MCF 10A (cell line): ENCODE results near the gene CDC5L. TPM values are rescaled to one million over a fixed set of nuclear protein-coding genes. Genes with fewer than 3 reads are reported as not detected.

ENCODE experiments used
- BruUV-seq: library from RNA; stranded (reverse); fragments of 400-500 nt; replicated peaks from 2 replicates; lab custom pipeline; 2021; lab: Mats Ljungman, UMichigan
- CTCF ChIA-PET: fragments of 300-600 bp; sonication (Branson Sonifier 250); formaldehyde crosslinking; extraction: SDS; loops from one replicate; lab custom pipeline; 2021; ENCODE audit warnings: antibody characterized with exemption, inconsistent platforms; lab: Yijun Ruan, JAX
- POLR2A ChIA-PET: fragments of 300-600, 350-650 bp; sonication (Branson Sonifier 250); formaldehyde crosslinking; extraction: SDS; loops from one replicate; lab custom pipeline; 2020; ENCODE audit warnings: antibody characterized with exemption, inconsistent platforms; lab: Yijun Ruan, JAX
- DNase-seq: peaks from one replicate; pipeline ENCODE4 v3.0.0-alpha.2; 2018; ENCODE audit not compliant: unreplicated experiment
- H3K27ac Mint-ChIP-seq: one replicate; pipeline ENCODE4 v1.8.0; 2022; ENCODE audit warnings: mild to moderate bottlenecking, low read depth, mixed read lengths; ENCODE audit not compliant: unreplicated experiment
- H3K27me3 Mint-ChIP-seq: one replicate; pipeline ENCODE4 v1.8.0; 2022; ENCODE audit warnings: mixed read lengths; ENCODE audit not compliant: insufficient read depth, unreplicated experiment
- H3K36me3 Mint-ChIP-seq: one replicate; pipeline ENCODE4 v1.8.0; 2022; ENCODE audit warnings: mild to moderate bottlenecking, moderate library complexity, mixed read lengths; ENCODE audit not compliant: insufficient read depth, unreplicated experiment
- H3K4me1 Mint-ChIP-seq: one replicate; pipeline ENCODE4 v1.8.0; 2022; ENCODE audit warnings: mixed read lengths; ENCODE audit not compliant: insufficient read depth, unreplicated experiment
- H3K4me3 Mint-ChIP-seq: one replicate; pipeline ENCODE4 v1.8.0; 2022; ENCODE audit warnings: mild to moderate bottlenecking, moderate library complexity, mixed read lengths; ENCODE audit not compliant: unreplicated experiment
- H3K9me3 Mint-ChIP-seq: one replicate; pipeline ENCODE4 v1.8.0; 2022; ENCODE audit warnings: mixed read lengths; ENCODE audit not compliant: unreplicated experiment
- intact Hi-C: fragments of 100-400 bp; cut with micrococcal nuclease; formaldehyde crosslinking; loops from 2 replicates; pipeline ENCODE4 v1.14.1; 2022
- total RNA-seq: library from RNA; stranded (reverse); gene quantifications from 2 replicates; pipeline ENCODE4 v1.2.3, GENCODE V29; 2022
- TF ChIP-seq, protein P1 (sequence below): fragments of 200-600 bp; IDR thresholded peaks from one replicate; pipeline ENCODE4 v1.8.0; 2022; ENCODE audit warnings: antibody characterized with exemption, mild to moderate bottlenecking; ENCODE audit not compliant: unreplicated experiment

Gene CDC5L
- total RNA-seq, 1 experiment from 2014 or later = 23.1 TPM

DNA sequence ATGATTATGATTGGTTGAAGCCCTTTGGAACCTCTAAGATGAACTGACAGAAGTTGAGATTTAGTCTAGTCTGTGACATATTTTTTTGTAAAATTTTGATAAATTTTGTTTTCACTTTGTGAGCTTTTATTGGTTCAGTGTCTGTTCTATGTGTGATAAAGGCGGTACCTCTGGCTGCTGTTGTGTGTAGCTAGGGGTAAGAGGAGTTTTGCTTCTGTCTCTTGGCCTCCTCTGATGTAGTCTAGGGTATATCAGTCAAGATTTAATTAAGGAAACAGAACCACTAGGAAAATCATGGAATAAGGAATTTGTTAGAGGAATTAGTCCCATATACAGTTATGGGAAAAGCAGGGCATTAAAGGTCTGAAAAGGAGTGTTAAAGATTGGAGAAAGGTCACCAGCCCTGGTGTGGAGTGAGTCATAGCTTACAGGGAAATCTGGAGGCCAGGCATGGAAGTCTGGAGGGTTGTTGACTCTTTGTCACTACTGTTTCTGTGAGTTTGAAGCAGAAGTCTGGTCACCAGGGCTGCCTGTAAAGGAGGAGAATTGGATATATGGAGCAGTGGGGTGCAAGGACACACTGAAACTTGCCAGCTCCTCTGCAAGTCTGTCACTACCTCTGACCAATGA, 28.5 kb downstream of the CDC5L start:
- H3K36me3 Mint-ChIP-seq = peaks cover 81% of the 10 kb centered on the region
- intact Hi-C loops = no loop called here
- H3K27me3 Mint-ChIP-seq = no peaks in the 10 kb centered on the region
- BruUV-seq = no TSS peak
- H3K9me3 Mint-ChIP-seq = no peaks in the 10 kb centered on the region
- peaks cover 22% of the 10 kb centered on the region for H3K4me1 Mint-ChIP-seq
- CTCF ChIA-PET = interaction anchor here (0.8 kb wide), 1 partner anchor 14 kb away, joined by 3 read pairs; no protein-coding TSS in a partner anchor
- TF ChIP-seq, protein P1, sequence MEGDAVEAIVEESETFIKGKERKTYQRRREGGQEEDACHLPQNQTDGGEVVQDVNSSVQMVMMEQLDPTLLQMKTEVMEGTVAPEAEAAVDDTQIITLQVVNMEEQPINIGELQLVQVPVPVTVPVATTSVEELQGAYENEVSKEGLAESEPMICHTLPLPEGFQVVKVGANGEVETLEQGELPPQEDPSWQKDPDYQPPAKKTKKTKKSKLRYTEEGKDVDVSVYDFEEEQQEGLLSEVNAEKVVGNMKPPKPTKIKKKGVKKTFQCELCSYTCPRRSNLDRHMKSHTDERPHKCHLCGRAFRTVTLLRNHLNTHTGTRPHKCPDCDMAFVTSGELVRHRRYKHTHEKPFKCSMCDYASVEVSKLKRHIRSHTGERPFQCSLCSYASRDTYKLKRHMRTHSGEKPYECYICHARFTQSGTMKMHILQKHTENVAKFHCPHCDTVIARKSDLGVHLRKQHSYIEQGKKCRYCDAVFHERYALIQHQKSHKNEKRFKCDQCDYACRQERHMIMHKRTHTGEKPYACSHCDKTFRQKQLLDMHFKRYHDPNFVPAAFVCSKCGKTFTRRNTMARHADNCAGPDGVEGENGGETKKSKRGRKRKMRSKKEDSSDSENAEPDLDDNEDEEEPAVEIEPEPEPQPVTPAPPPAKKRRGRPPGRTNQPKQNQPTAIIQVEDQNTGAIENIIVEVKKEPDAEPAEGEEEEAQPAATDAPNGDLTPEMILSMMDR = no peak
- H3K4me3 Mint-ChIP-seq = no peak overlapping the region
- DNase-seq = peak; percentile 26
- H3K27ac Mint-ChIP-seq = peak overlapping the region; percentile 20
- POLR2A ChIA-PET = interaction anchor here (0.9 to 1.6 kb wide), 3 partner anchors 20 to 31 kb away, joined by 4 read pairs; partner anchors contain the start of gene CDC5L

DNA sequence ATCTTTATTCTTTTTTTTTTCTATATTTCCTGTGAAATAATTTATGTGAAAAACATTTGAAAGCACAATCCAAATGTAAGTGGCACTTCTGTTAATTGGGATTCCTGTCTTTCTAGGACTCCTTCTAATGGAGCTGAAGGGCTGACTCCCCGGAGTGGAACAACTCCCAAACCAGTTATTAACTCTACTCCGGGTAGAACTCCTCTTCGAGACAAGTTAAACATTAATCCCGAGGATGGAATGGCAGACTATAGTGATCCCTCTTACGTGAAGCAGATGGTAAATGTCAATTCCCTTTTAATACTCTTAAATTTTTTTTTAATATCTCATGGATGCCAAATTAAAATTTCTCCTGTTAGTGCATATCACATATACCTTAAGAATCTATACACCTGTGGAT, 35.0 kb downstream of the CDC5L start:
- Mint-ChIP-seq H3K27me3 (no peaks in the 10 kb centered on the region), H3K9me3 (no peaks in the 10 kb centered on the region), H3K4me3 (no peak overlapping the region), H3K4me1 (no peaks in the 10 kb centered on the region), H3K36me3 (peaks cover 75% of the 10 kb centered on the region), H3K27ac (no peak overlapping the region)
- TF ChIP-seq, protein P1 = no peak
- no TSS peak for BruUV-seq
- ChIA-PET CTCF (no interaction called here), POLR2A (interaction anchor here (1.2 kb wide), 1 partner anchor 36 kb away, joined by 3 read pairs; no protein-coding TSS in a partner anchor)
- DNase-seq = no peak
- intact Hi-C loops = loop anchor here (1.0 kb wide), 1 partner anchor 23 kb away; no protein-coding TSS in a partner anchor

DNA sequence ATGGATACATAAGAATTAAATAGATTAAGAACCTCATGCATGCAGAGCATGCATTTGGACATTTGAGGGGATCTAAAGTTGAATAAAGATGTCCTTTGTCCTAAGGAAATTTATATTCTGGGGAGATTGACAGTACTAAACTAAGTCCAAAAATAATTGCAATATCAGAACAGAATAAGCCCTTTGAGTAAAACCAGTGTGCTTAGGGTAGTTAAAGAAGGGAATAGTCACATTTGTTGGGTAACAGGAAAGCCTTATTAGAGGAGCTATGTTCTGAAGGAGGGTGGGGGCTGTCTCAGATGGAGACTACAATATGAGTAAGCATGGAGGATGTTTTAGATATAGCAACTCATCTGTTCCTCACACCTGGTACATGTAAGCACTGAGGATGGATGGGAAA, 35.8 kb downstream of the CDC5L start:
- Mint-ChIP-seq H3K4me3 (no peak overlapping the region), H3K27ac (no peak overlapping the region), H3K27me3 (no peaks in the 10 kb centered on the region), H3K9me3 (no peaks in the 10 kb centered on the region), H3K4me1 (no peaks in the 10 kb centered on the region), H3K36me3 (peaks cover 73% of the 10 kb centered on the region)
- no peak for DNase-seq
- BruUV-seq = no TSS peak
- intact Hi-C loops = no loop called here
- ChIA-PET POLR2A (interaction anchor here (1.2 kb wide), 1 partner anchor 37 kb away, joined by 3 read pairs; no protein-coding TSS in a partner anchor), CTCF (no interaction called here)
- TF ChIP-seq, protein P1 = no peak

DNA sequence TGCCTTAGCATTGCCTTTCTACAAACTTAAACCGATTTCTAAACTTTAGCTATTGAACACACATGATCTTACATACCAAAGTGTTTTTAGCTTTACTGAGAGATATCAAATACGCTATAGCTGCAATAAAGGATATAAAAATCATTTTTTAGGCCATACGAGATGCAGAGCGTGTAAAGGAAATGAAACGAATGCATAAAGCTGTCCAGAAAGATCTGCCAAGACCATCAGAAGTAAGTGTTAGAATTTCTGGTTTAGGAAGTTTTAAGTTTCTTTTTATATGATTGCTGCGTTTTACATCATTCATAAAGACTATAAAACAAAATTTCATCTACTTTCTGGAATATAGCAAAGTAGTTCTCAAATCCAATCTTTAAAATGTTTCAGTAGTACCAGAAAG, 38.4 kb downstream of the CDC5L start:
- peaks cover 79% of the 10 kb centered on the region for H3K36me3 Mint-ChIP-seq
- intact Hi-C loops = no loop called here
- H3K4me3 Mint-ChIP-seq = no peak overlapping the region
- H3K27me3 Mint-ChIP-seq = no peaks in the 10 kb centered on the region
- H3K9me3 Mint-ChIP-seq = no peaks in the 10 kb centered on the region
- no peak for DNase-seq
- CTCF ChIA-PET = interaction anchor here (1.3 kb wide), 1 partner anchor 9 kb away, joined by 3 read pairs; no protein-coding TSS in a partner anchor
- BruUV-seq = no TSS peak
- POLR2A ChIA-PET = no interaction called here
- no peaks in the 10 kb centered on the region for H3K4me1 Mint-ChIP-seq
- no peak overlapping the region for H3K27ac Mint-ChIP-seq
- TF ChIP-seq, protein P1 = no peak
